OCI-LY7 (cell line): ENCODE results near the gene SEC24B. TPM values are rescaled to one million over a fixed set of nuclear protein-coding genes. Genes with fewer than 3 reads are reported as not detected.
"Not testable (repeated sequence)": the region's sequence is repeated elsewhere in the genome, so short reads cannot be mapped to it uniquely, and the experiment has no call there.

ENCODE experiments used
- BruUV-seq: library from RNA; stranded (reverse); fragments of 400-500 nt; replicated peaks from 2 replicates; lab custom pipeline; 2021; lab: Mats Ljungman, UMichigan
- CTCF ChIA-PET: fragments of 300-600 bp; sonication (Branson Sonifier 250); formaldehyde crosslinking; loops from one replicate; lab custom pipeline; 2022; ENCODE audit warnings: antibody characterized with exemption; ENCODE audit not compliant: unreplicated experiment; lab: Charles Lee
- POLR2A ChIA-PET: fragments of 300-600 bp; sonication (Branson Sonifier 250); formaldehyde crosslinking; loops from one replicate; lab custom pipeline; 2022; ENCODE audit warnings: antibody characterized with exemption; lab: Charles Lee
- DNase-seq: peaks from one replicate; pipeline ENCODE4 v3.0.0-alpha.2; 2015; ENCODE audit warnings: low spot score
- H2AFZ ChIP-seq: fragments of 200-600 bp; sonication (generic), shearing (Covaris generic); 2 replicates; pipeline ENCODE4 v1.6.1; 2014; ENCODE audit warnings: mild to moderate bottlenecking, antibody characterized with exemption, low read length, moderate library complexity
- H3K27ac ChIP-seq: fragments of 200-600 bp; sonication (generic); 2 replicates; pipeline ENCODE4 v1.5.1; 2014; ENCODE audit warnings: mixed run types, low read depth, mild to moderate bottlenecking, moderate library complexity, low read length, inconsistent platforms; ENCODE audit not compliant: poor library complexity, severe bottlenecking
- H3K36me3 ChIP-seq: fragments of 200-600 bp; sonication (generic); 2 replicates; pipeline ENCODE4 v1.6.1; 2014; ENCODE audit warnings: mild to moderate bottlenecking, antibody characterized with exemption, low read length, moderate library complexity, mixed read lengths; ENCODE audit not compliant: insufficient read depth
- H3K4me1 ChIP-seq: fragments of 200-600 bp; sonication (generic); 2 replicates; pipeline ENCODE4 v1.5.1; 2014; ENCODE audit warnings: mild to moderate bottlenecking, low read length; ENCODE audit not compliant: insufficient read depth, poor library complexity, severe bottlenecking
- H3K4me2 ChIP-seq: fragments of 200-600 bp; sonication (generic); 2 replicates; pipeline ENCODE4 v1.6.1; 2014; ENCODE audit warnings: mild to moderate bottlenecking, low read length
- H3K4me3 ChIP-seq: fragments of 200-600 bp; sonication (generic); 2 replicates; pipeline ENCODE4 v1.5.1; 2014; ENCODE audit warnings: mild to moderate bottlenecking, low read depth, low read length; ENCODE audit not compliant: poor library complexity, severe bottlenecking
- H3K79me2 ChIP-seq: fragments of 200-600 bp; sonication (generic); 2 replicates; pipeline ENCODE4 v1.6.1; 2016; ENCODE audit warnings: low read depth, mild to moderate bottlenecking, low read length, moderate library complexity, mixed read lengths; ENCODE audit not compliant: insufficient read depth
- H3K9me2 ChIP-seq: fragments of 200-600 bp; sonication (generic); 2 replicates; pipeline ENCODE4 v1.6.1; 2016; ENCODE audit warnings: mild to moderate bottlenecking, low read length, mixed read lengths; ENCODE audit not compliant: insufficient read depth
- H3K9me3 ChIP-seq: fragments of 200-600 bp; sonication (generic); 2 replicates; pipeline ENCODE4 v1.6.1; 2014; ENCODE audit warnings: mild to moderate bottlenecking, mixed run types, low read length, mixed read lengths
- H4K20me1 ChIP-seq: fragments of 200-600 bp; sonication (generic); 2 replicates; pipeline ENCODE4 v1.6.1; 2014; ENCODE audit warnings: mild to moderate bottlenecking, antibody characterized with exemption, low read length, moderate library complexity, mixed read lengths; ENCODE audit not compliant: insufficient read depth
- CTCF ChIP-seq: fragments of 200-600 bp; sonication (generic); conservative IDR thresholded peaks from 2 replicates; pipeline ENCODE4 v1.5.1; 2014; ENCODE audit warnings: mild to moderate bottlenecking, antibody characterized with exemption, low read length, moderate library complexity, mixed read lengths
- EZH2phosphoT487 ChIP-seq: fragments of 200-600 bp; sonication (generic); IDR thresholded peaks from 2 replicates; pipeline ENCODE4 v1.6.1; 2018; ENCODE audit warnings: low read depth, borderline replicate concordance, mild to moderate bottlenecking, mixed run types, antibody characterized with exemption, low read length, moderate library complexity, mixed read lengths
- intact Hi-C: fragments of 100-400 bp; cut with micrococcal nuclease; formaldehyde crosslinking; loops from one replicate; pipeline ENCODE4 v1.10.0; 2022; ENCODE audit not compliant: unreplicated experiment
- total RNA-seq, 2 experiments: library from RNA; depleted of rRNA in 1 of 2; stranded (reverse); fragments of >200 nt in 1 of 2; shearing (Covaris generic) in 1 of 2; gene quantifications; 2 replicates each; pipeline ENCODE4 v1.2.3, GENCODE V29; 2014 to 2022

SEC24B gene
- total RNA-seq, 2 experiments from 2014 or later = 13.1 to 26.3 TPM

GRCh38 chr4:109574931-109575804 lies 141.6 kb downstream of the SEC24B start:
- Histone ChIP-seq H3K4me3 (no peak overlapping the region), H3K4me1 (no peaks in the 10 kb centered on the region), H4K20me1 (peaks cover 12% of the 10 kb centered on the region; the same call in 1 of the 2 replicates), H3K36me3 (peaks cover 28% of the 10 kb centered on the region), H3K9me3 (no peaks in the 10 kb centered on the region), H3K4me2 (no peak overlapping the region), H3K27ac (no peak overlapping the region), H3K79me2 (peaks cover 82% of the 10 kb centered on the region), H3K9me2 (no peaks in the 10 kb centered on the region), H2AFZ (no peak overlapping the region)
- no peak for DNase-seq
- POLR2A ChIA-PET = interaction anchor here (0.9 to 1.8 kb wide), 9 partner anchors 9 to 150 kb away, joined by 3 to 9 read pairs (median 5); partner anchors contain the start of gene MCUB
- no TSS peak for BruUV-seq
- CTCF ChIA-PET = no interaction called here
- intact Hi-C loops = no loop called here
- no peak for TF ChIP-seq CTCF

GRCh38 chr4:109576462-109576861 lies 142.8 kb downstream of the SEC24B start:
- TF ChIP-seq EZH2phosphoT487 (no peak), CTCF (no peak)

GRCh38 chr4:109578846-109579245 lies 145.2 kb downstream of the SEC24B start:
- Histone ChIP-seq H3K9me3 (no peaks in the 10 kb centered on the region), H3K4me2 (no peak overlapping the region), H4K20me1 (peaks cover 5% of the 10 kb centered on the region; the same call in 1 of the 2 replicates), H3K4me1 (no peaks in the 10 kb centered on the region), H3K79me2 (peaks cover 53% of the 10 kb centered on the region; the same call in 1 of the 2 replicates), H2AFZ (no peak overlapping the region), H3K9me2 (no peaks in the 10 kb centered on the region), H3K27ac (no peak overlapping the region), H3K4me3 (no peak overlapping the region), H3K36me3 (peaks cover 10% of the 10 kb centered on the region)
- DNase-seq = no peak
- no peak for TF ChIP-seq CTCF
- TF ChIP-seq EZH2phosphoT487 = no peak
- ChIA-PET CTCF (no interaction called here), POLR2A (no interaction called here)
- intact Hi-C loops = no loop called here
- BruUV-seq = no TSS peak

More at GRCh38 chr4:109576462-109576861, 142.8 kb downstream of the SEC24B start:
- BruUV-seq = no TSS peak
- intact Hi-C loops = no loop called here
- Histone ChIP-seq H2AFZ (no peak overlapping the region), H3K4me1 (no peaks in the 10 kb centered on the region), H3K4me3 (no peak overlapping the region), H3K79me2 (peaks cover 71% of the 10 kb centered on the region), H3K9me2 (no peaks in the 10 kb centered on the region), H3K4me2 (no peak overlapping the region), H3K36me3 (peaks cover 17% of the 10 kb centered on the region), H4K20me1 (peaks cover 8% of the 10 kb centered on the region; the same call in 1 of the 2 replicates), H3K27ac (no peak overlapping the region), H3K9me3 (no peaks in the 10 kb centered on the region)
- CTCF ChIA-PET = no interaction called here
- POLR2A ChIA-PET = no interaction called here
- DNase-seq = no peak

GRCh38 chr4:109579997-109580396 lies 146.4 kb downstream of the SEC24B start:
- POLR2A ChIA-PET = interaction anchor here (0.6 kb wide), 1 partner anchor 44 kb away, joined by 3 read pairs; no protein-coding TSS in a partner anchor
- H3K79me2 ChIP-seq = peaks cover 45% of the 10 kb centered on the region; the same call in 1 of the 2 replicates

More at GRCh38 chr4:109579997-109580396, 146.4 kb downstream of the SEC24B start:
- DNase-seq, CTCF ChIA-PET, BruUV-seq, H3K27ac ChIP-seq, H3K4me3 ChIP-seq, H4K20me1 ChIP-seq, H3K9me2 ChIP-seq, H2AFZ ChIP-seq, H3K4me2 ChIP-seq, H3K9me3 ChIP-seq, H3K4me1 ChIP-seq, intact Hi-C loops: not testable (repeated sequence)
- peaks cover 10% of the 10 kb centered on the region for H3K36me3 ChIP-seq
